Right lung (tissue), 5 donors: ENCODE results near the gene TNNC1. TPM values are rescaled to one million over a fixed set of nuclear protein-coding genes. Genes with fewer than 3 reads are reported as not detected.

Source experiments
- DNase-seq, 2 donors: peaks; one replicate each; pipeline ENCODE4 v3.0.0-alpha.2; 2013
- polyA plus RNA-seq, 5 donors: library from polyadenylated mRNA; unstranded; fragments of 120-200 nt; gene quantifications; one replicate each; pipeline versions ENCODE4 v1.2.1 to v1.2.3, GENCODE V29; 2013; ENCODE audit warnings: inconsistent platforms in 1 of 5, low replicate concordance in 1 of 5; ENCODE audit not compliant: insufficient read length in 5 of 5, insufficient read depth in 1 of 5

TNNC1 gene
- polyA plus RNA-seq, 5 donors = 21.0 to 78.6 (median 31.2) TPM

DNA sequence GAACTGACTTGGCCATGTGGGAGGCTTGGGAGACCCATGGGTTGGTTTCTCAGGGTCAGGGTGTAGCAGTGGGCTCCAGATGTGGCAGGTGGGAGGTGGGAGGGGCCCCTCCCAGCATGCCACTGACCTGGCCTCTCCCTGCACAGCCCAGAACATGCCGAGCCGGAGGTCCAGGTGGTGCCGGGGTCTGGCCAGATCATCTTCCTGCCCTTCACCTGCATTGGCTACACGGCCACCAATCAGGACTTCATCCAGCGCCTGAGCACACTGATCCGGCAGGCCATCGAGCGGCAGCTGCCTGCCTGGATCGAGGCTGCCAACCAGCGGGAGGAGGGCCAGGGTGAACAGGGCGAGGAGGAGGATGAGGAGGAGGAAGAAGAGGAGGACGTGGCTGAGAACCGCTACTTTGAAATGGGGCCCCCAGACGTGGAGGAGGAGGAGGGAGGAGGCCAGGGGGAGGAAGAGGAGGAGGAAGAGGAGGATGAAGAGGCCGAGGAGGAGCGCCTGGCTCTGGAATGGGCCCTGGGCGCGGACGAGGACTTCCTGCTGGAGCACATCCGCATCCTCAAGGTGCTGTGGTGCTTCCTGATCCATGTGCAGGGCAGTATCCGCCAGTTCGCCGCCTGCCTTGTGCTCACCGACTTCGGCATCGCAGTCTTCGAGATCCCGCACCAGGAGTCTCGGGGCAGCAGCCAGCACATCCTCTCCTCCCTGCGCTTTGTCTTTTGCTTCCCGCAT is 33.4 kb upstream of the TNNC1 start:
- DNase-seq = no peak

DNA sequence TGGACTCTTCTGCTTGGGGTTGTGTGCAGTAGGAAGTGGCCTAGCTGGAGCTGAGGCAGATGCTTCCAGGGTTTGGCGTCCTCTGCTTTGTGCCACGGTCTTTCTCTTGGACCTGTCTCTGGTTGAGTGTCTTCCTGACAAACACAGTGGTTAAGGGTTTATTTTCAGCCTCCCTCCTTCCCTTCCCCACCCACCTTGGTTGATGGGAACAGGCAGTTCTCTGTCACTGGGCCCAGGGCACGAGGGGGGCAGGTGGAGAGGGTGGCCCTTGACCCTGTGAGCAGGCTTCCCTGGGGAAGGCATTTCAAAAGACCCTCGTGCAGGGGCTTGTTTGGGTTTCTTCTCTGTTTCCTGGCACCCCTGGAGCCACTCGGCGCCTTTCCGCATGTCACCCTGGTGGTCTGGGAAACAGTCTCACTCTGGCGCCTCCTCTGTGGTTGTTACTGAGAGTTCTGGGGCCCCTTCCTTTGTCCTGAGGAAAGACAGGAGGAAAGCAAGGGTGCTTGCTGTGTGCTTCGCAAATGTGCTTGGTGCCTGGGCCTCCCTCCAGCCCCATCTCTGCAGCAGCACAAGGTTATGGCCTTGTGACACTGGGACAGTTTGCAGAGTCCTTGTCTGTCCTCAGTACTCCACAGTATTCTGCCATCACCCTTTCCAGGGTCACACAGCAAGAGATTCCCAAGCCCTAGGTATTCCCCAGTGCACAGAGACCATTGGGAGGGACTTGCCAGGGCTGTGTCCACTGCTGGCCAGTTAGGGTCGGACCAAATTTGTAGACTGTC is 31.0 kb upstream of the TNNC1 start:
- no peak for DNase-seq

DNA sequence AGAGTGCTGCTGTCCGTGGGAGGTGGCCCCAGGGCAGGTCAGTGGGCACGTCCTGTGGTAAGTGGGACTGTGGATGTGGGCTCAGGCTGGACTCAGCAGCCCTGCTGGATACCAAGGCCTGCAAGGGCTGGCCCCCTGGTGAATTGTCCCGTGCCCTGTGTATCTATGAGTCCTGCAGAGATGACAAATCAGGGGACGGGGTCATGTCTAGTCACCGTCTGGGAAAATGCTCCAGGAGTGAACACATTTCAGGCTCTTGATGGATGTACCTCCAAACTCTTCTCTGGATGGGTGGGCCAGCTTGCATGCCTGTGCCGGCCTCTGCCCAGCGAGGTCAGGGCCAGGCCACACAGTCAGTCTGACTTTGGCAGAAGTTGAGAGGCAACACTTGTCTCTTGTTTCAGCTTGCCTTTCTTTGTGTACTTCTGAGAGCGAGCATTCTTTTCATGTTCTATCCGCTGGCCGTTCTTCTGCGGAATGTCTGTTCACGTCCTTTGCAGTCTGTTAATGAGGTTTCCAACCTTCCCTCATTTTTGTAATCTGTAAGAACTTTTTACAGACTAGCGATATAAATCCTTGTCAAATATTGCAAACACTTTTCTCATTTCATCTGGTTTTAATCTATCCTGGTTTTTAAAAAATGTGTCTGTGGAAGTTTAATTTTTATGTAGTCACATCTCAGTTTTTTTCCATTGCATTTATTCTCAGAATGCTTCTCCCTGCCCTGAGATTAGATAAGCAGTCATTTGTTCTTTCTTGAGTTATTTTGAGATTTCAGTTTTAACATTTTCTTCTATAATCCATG is 29.9 kb upstream of the TNNC1 start:
- peak; percentile 27 to 36 for DNase-seq

DNA sequence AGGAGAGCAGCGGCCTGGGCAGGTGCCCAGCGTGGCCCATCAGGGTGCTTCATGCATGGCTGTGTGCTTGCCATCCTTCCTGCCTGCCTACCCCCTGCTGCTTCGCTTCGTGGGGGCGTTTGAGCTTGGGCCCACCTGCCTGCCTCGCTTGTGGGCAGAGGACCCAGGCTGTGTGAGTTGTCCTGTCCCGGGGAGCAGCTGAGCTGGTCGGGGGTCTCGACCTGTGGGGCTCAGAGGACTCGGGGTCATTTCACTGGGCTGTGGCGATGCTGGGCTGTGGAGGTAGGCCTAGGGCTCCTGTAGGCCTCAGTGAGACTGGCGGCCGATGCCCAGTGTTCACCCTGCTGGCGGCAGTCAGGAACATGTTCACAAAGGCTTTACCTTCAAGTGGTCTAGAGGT is 29.2 kb upstream of the TNNC1 start:
- no peak for DNase-seq

DNA sequence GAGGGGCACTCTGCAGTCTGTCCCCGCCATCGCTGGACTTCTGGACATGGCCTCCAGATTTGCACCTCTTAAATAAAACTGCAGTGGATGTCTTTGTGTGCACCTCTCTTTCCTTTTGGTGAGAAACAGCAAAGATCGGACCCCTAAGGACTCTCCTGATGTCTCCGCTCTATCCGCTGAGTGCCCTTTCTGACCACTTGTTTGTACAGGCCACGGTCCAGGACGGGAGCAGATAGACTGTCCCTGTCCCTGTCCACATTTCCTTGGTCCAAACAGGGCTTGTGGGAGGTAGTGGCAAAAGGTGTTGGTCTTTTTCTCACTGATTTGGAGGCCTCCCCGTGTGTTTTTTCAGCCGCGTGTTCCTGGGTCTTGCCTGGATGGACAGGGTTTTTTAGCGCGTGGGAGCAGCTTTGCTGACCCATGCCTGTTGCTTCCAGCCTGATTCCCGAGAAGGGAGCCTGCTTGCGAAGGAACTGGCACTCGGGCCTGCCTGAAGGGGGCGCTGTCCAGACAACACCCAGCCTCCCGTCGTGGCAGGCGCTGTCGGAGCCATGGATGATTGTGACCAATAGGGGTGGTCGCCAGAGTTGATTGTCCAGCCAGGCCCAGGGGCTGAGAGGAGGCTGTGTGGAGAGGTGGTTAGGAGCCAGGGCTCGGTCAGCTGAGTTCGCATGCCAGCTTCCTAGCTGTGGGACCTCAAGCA is 28.1 kb upstream of the TNNC1 start:
- no peak for DNase-seq

DNA sequence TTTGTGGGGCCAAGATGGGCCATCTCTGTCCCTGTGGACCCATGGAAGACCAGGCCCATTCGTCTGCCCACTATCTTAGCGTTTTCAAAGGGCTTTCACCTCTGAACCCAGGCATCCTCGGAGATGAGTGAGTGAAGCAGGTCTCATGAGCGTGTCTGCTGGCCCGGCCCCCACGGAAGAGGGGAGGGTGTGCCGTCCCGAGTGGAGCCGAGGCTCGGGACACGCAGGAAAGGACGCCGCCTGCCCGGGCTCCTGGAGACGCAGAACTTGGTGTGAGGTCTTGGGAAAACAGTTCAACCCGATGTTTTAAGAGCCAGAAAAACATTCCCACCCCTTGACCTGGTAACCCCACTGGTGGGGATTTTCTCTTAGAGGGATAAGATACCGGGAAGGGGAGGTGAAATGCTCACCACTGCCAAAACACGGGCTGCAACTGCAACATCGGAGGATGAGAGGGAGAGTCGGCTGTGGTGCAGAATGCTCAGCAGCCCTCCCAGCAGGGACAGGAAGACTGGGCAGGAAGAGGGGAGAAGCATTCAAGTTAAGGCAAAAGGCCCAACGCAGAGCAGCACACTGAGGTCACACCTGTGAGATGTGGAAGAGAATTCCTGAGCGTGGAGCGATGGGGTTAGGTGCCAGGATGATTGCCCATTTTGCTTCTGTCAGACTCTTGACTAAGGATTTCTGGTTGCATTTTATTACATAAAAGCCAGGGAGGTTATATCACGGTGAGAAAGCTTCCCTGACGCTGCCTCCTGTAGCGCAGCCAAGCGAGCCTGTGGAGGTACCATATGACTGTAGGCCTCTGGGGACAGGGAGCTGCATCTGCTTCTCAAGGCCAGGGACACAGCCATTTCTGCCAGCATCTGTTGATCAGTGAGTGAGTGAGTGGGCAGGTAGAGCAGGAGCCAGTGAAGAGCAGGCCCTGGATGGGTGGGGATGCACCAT is 27.2 kb upstream of the TNNC1 start:
- DNase-seq = no peak

DNA sequence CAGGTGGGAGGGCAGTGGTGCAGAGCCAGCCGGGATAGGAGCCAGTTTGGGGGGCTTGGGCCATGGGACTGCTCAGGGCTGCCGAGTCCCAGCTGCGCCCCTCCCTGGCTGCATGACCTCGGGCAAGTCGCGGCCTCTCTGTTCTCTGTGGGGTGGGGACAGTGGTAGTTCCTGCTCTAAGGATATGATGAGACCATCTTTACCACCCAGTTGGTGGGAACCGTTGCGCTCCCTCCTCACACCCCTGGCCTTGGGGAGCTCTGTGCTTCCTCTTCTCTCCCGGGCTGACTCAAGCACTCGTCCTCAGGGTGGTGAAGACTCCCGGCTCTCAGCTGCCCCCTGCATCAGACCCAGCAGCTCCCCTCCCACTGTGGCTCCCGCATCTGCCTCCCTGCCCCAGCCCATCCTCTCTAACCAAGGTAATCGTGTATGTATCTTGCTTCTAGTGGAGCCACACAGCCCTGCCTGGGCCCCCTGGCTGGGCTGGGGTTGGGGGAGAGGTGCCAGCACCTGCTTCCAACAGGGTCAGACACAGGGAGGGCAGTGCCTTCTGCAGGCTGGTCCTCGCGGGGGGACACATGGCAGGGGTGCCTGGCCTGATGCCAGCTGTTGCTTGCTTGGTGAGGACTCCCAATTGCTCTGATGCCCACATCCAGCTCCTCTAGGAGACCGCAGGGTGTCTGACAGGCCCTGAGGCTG is 26.2 kb upstream of the TNNC1 start:
- DNase-seq = no peak

DNA sequence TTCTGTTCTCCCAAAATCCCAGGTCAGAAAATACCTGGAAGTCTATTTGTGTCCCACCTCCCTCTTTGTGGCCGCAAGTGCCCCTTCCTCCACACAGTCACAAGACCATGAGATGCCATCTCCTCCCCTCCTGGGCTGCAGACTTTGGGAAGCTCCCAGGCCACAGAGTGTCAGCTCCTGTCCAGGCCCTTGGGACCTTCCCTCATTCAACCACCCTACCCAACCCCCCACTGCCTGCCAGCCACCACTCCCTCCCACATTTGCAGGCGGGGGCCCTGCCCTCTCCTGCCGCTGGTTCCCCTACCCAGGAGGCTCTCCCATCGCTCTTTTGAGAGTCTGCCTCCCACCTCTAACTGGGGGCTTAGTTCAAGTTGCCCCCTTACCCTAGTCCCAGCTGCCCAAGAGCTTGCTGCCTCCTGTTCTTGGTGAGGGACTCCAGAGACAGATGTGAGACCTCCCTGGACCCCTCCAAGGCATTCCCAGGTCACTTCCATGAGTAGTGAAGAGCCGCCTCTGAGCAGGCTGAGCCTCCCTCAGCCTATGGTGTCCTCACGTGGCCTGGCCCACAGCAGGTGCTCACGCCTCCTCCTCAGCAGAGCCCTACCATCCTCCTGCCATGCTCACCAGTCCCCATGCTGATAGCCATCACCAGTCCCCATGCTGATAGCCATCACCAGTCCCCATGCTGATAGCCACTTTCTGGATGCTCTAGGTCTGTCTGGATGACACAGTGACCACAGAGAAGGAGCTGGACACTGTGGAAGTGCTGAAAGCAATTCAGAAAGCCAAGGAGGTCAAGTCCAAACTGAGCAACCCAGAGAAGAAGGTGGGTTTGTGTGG is 25.4 kb upstream of the TNNC1 start:
- DNase-seq = no peak

DNA sequence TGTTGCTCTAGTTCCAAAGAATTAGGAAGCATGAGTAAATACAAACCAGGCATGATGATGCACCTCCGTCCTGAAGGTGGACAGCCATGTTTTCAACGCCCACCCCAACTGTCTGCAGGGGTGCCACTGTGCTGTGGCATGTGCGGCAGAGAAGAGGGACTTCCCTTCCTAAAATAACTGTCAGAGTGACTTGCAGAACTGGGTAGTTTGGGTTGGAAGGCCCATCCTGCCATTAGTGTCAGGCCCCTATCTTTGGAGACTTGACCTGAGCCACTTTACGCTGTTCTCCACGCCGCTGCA is 23.9 kb upstream of the TNNC1 start:
- no peak for DNase-seq

DNA sequence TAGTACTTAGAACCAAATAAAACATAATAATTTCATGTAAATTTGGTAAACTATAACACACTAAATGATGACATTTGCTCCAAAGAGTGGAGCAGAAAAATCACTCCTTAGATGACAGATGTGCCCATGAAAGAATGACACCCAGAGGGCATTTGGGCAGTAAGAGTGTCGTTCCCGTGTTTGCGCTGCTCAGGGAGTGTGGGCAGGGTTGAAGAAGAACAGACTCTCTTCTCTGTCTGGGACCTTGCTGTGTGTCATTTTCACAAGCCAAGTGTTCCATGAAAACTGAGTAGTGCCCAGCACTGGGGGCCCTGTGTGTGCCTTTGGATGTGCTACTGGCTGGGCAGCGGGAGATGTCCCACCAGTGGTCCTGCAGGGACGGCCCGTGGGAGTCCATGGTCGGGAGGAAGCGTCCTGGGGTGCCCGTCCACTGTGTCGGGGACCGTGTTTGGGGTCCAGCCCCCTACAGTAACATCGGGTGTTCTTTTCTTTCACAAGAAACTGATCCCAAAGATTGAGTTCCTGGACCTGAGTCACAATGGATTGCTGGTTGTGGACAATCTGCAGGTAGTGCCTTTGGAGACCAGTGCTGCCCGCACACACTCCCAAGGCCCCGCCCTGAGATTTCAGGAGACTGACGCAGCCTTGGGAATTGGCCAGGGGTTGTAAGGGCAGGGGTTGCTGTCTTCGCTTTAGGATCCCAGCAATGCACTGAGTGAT is 23.4 kb upstream of the TNNC1 start:
- no peak for DNase-seq

DNA sequence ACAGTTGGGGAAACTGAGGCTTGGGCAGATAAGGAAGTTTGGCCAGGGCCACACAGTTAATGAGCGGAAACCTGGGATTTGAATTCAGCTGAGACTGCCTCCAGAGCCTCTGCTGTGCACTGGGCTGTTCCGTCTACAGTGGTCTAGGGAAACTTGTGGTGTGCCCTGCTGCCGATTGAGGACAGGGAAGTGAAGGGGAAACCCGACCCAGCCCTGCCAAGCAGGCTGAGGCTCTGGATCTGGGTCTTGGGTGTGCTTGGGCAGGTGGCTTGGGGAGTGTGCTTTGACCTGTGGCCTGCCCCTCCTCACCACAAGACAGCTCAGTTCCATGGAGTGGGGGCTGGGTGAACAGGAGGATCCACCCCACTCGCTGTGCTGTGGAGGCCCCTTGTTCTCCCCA is 19.2 kb upstream of the TNNC1 start:
- DNase-seq = no peak

DNA sequence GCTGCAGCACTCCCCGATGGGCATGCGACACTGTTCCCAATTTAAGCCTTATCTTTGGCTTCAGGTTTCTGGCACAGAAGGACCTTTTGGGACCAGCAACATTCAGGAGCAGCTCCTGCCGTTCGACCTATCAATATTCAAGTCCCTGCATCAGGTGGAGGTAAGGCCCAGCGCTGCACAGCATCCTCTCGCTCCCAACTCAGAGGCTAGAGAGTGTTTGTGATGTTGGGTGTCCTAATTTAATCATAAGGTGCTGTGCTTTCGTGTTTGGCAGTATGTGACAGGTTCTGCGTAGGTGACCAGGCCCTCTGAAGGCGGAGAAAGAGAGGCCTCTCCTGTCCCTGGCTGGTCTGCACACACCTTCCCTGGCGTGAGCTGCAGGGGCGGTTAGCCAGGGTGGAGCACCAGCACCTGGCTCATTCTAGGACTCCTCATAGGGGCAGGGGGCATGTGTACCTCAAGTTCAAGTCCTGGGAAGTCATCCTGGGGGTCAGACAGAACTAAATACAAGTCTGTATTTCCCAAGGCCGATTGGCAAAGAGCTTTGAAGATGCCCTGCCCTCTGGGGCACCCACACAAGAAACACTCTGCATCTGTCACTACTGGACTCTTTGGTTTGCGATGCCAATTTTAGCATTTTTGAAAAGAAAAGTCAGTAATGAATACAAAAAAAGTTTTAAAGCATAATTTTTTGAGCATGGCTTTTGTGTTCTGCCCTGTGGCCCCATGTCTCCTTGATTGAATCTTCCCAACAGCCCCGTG is 18.6 kb upstream of the TNNC1 start:
- no peak for DNase-seq

DNA sequence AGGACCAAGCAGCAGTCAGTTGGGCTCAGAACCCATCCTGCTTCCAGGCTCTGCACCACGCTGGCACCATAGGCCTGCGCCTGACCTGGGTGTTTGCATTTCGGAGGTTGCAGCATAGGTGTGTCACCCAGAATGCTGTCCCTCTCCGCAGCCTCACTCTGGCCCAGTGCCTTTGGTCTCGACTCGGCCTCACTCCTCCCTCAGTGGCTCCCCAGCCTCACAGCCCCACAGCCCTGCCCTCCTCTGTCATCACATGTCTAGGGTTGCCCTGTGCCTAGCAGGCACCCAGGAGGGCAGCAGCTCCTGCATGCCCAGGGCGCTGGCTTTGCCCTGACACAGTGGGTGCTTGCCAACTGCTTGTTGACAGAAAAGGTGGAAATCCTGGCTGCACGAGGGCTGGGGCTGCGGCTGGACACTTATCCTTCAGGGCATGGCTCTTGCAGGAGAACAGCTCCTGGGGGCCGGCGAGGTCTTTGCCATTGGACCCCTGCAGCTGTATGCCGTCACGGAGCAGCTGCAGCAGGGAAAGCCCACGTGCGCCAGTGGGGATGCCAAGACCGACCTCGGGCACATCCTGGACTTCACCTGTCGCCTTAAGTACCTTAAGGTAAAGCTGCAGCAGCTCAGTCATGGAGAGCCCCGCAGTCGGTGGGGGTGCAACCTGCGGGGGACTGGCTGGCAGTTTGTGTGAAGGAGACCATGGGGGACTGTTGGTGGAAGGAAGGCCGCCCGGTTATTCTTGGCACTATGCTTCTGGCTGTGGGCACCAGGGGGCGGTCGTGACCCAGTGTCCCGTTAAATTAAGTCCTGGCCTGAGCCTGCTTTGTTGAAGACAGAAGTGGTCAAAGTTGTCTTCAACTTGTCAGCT is 17.8 kb upstream of the TNNC1 start:
- DNase-seq = no peak

DNA sequence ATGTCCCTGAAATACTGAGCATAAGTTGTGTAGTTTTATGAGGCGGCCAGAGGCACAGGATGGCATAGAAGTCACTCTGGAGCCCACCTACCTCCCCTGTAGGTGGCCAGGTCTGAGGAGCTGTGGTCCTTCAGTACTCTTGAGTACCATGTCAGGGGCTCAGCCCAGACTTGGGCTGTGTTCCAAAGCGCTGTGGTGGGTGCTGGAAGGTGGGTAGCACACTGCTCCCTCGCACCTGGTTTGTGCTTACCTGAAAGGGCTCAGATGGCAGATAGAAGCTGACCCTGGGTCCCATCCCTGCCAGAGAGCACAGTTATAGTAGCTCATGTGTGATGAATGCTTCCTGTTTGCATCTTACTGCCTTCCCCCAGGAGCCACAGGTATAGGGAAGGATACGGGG is 17.1 kb upstream of the TNNC1 start:
- DNase-seq = no peak

DNA sequence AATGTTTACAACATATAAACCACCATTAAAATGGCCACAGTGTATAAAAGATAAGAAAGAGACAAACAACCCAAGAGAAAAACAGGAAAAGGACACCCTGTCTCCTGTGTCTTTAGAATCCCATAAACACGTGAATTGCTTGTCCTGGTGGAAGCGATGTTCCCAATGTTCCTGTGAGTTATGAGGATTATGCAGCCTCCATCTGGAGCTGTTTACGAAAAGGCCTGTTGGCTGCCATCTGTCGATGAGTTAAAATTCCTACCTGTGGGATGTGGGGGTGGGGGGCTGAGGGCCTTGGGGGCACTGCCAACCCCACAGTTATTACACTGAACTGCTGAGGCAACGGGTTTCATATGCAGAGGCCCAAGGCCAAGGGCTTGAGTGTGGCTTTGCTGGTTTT is 15.2 kb upstream of the TNNC1 start:
- no peak for DNase-seq

DNA sequence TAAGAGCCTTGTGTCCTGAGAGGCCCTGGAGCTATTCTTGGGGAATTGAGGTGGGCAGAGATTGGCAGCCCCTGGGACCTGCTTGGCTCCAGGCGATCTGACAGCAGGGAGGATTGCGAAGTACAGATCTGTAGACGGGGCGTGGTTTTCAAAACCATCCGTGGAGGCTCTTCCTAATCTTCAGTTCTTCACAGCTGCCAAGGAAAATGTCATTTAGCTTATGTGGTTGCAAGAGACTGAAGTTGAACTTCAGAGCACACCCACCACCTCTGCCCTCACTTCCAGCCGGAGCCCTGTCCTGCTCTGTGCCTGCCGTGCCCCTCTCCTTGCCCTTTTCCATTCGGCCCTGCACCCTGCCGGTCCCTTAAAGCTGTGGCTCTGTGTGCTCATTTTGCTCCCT is 14.5 kb upstream of the TNNC1 start:
- no peak for DNase-seq

DNA sequence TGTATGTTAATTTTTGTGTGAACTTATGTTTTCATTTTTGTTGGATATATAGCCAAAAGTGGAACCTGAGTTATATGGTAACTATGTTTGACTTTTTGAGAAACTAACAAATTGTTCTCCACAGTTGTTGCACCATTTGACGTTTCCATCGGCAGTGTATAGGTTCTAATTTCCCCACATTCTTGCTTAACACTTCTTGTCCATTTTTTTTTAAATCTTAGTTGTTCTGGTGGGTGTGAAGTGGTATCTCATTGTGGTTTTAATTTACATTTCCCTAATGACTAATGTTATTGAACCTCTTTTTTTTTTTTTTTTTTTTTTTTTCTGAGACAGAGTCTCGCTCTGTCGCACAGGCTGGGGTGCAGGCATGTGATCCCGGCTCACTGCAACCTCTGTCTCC is 9.6 kb upstream of the TNNC1 start:
- DNase-seq = no peak
